ENCODE results near the gene ORC3.

Gene ORC3

GRCh38 chr6:87589693-87590416, at the start of gene ORC3, which contains the start of gene RARS2:
ORC3 (plus strand) TSS chr6:87590135; CDS start chr6:87590169, 34 bp downstream.
RARS2 (minus strand) TSS chr6:87589987; CDS start chr6:87589957, 30 bp downstream.
- peak; percentile 90 for DNase-seq (ENCODE audit: low read depth)

- DNase-seq (ENCODE audit: low read depth), result no peak
Measured at GRCh38 chr6:87540539-87540938, 49.4 kb upstream of the ORC3 start.

GRCh38 chr6:87541041-87541440, 48.9 kb upstream of the ORC3 start:
- no peak for DNase-seq (ENCODE audit: low read depth)

- no peak for DNase-seq (ENCODE audit: low read depth)
Measured at GRCh38 chr6:87541744-87542143, 48.2 kb upstream of the ORC3 start.

GRCh38 chr6:87543696-87544473, 46.0 kb upstream of the ORC3 start:
- no peak for DNase-seq (ENCODE audit: low read depth)

- DNase-seq (ENCODE audit: low read depth), result no peak
Measured at GRCh38 chr6:87544474-87544735, 45.5 kb upstream of the ORC3 start.

- DNase-seq (ENCODE audit: low read depth), result no peak
Measured at GRCh38 chr6:87551799-87552198, 38.1 kb upstream of the ORC3 start.

GRCh38 chr6:87553159-87553765, 36.7 kb upstream of the ORC3 start:
- DNase-seq (ENCODE audit: low read depth), result no peak

GRCh38 chr6:87555506-87555905, 34.4 kb upstream of the ORC3 start:
- DNase-seq (ENCODE audit: low read depth), result no peak

- no peak for DNase-seq (ENCODE audit: low read depth)
Measured at GRCh38 chr6:87558446-87558845, 31.5 kb upstream of the ORC3 start.

GRCh38 chr6:87561017-87561416, 28.9 kb upstream of the ORC3 start:
- DNase-seq (ENCODE audit: low read depth), result no peak

GRCh38 chr6:87572021-87572420, 17.9 kb upstream of the ORC3 start:
- DNase-seq (ENCODE audit: low read depth), result no peak

GRCh38 chr6:87572883-87573282, 17.1 kb upstream of the ORC3 start:
- DNase-seq (ENCODE audit: low read depth), result no peak

GRCh38 chr6:87573307-87574024, 16.5 kb upstream of the ORC3 start:
- DNase-seq (ENCODE audit: low read depth), result no peak

GRCh38 chr6:87574237-87574804, 15.6 kb upstream of the ORC3 start:
- DNase-seq (ENCODE audit: low read depth), result no peak

GRCh38 chr6:87575423-87575822, 14.5 kb upstream of the ORC3 start:
- DNase-seq (ENCODE audit: low read depth), result no peak

GRCh38 chr6:87583822-87584221, 6.1 kb upstream of the ORC3 start:
- no peak for DNase-seq (ENCODE audit: low read depth)

- DNase-seq (ENCODE audit: low read depth), result no peak
Measured at GRCh38 chr6:87586371-87587077, 3.4 kb upstream of the ORC3 start.

GRCh38 chr6:87588756-87589407, 1.1 kb upstream of the ORC3 start:
- no peak for DNase-seq (ENCODE audit: low read depth)

GRCh38 chr6:87590417-87590880, 514 bp downstream of the ORC3 start:
- DNase-seq (ENCODE audit: low read depth), result no peak

- DNase-seq (ENCODE audit: low read depth), result no peak
Measured at GRCh38 chr6:87590990-87591389, 1.1 kb downstream of the ORC3 start.

Measured in stimulated activated CD8-positive, alpha-beta memory T cell treated with anti-CD3 and anti-CD28 coated beads, Interleukin-7, amount 100 ng/mL, for 24 hours (primary cell).